Heart left ventricle (tissue), 16 donors: ENCODE measurements around the gene ACACA. TPM values are rescaled to one million over a fixed set of nuclear protein-coding genes. Genes with fewer than 3 reads are reported as not detected.

Source experiments
- ATAC-seq, 4 donors: fragments of 200-7000 bp; cut with Tn5 transposase; one replicate each; pipeline ENCODE4 v1.9.1; 2020 to 2022; ENCODE audit warnings: moderate library complexity in 4 of 4, mild to moderate bottlenecking in 3 of 4, moderate number of reproducible peaks in 1 of 4
- DNase-seq, 5 donors: peaks; one replicate each; pipeline ENCODE4 v3.0.0-alpha.2; 2020
- H3K27ac ChIP-seq, 12 donors: fragments of 200-600 bp; sonication (generic) in 4 of 12; one replicate each; pipeline versions ENCODE4 v1.5.0 to v1.8.0; 2016 to 2022; ENCODE audit warnings: mild to moderate bottlenecking in 2 of 12
- H3K27me3 ChIP-seq, 9 donors: fragments of 200-600 bp; sonication (generic) in 2 of 9; one replicate each; pipeline versions ENCODE4 v1.5.1 to v1.8.0; 2016 to 2022; ENCODE audit warnings: mild to moderate bottlenecking in 3 of 9
- H3K36me3 ChIP-seq, 9 donors: fragments of 200-600 bp; sonication (generic) in 2 of 9; one replicate each; pipeline versions ENCODE4 v1.5.0 to v1.8.0; 2018 to 2022; ENCODE audit warnings: mild to moderate bottlenecking in 2 of 9
- H3K4me1 ChIP-seq, 12 donors: fragments of 200-600 bp; sonication (generic) in 4 of 12; one replicate each; pipeline versions ENCODE4 v1.5.0 to v1.8.0; 2016 to 2022; ENCODE audit warnings: mild to moderate bottlenecking in 3 of 12
- H3K4me3 ChIP-seq, 12 donors: fragments of 200-600 bp; sonication (generic) in 4 of 12; one replicate each; pipeline versions ENCODE4 v1.5.0 to v1.8.0; 2017 to 2022; ENCODE audit warnings: mild to moderate bottlenecking in 9 of 12, moderate library complexity in 4 of 12
- H3K9me3 ChIP-seq, 12 donors: fragments of 200-600 bp; sonication (generic) in 4 of 12; one replicate each; pipeline versions ENCODE4 v1.5.0 to v1.8.0; 2016 to 2022; ENCODE audit warnings: mild to moderate bottlenecking in 1 of 12
- POLR2A ChIP-seq, 2 donors: fragments of 450-650 bp; IDR thresholded peaks; one replicate each; pipeline ENCODE4 v1.6.1; 2017; ENCODE audit warnings: antibody characterized with exemption in 2 of 2, mild to moderate bottlenecking in 2 of 2, moderate library complexity in 2 of 2
- WGBS, 4 donors: extraction: QIAGEN DNeasy Blood & Tissue Kit in 2 of 4; methylation state at CpG; one replicate each; pipeline versions ENCODE4 v1.1.5 to v1.1.7; 2013 to 2018; 5-methylcytosine and 5-hydroxymethylcytosine counted together
- intact Hi-C, 10 donors: fragments of 100-400 bp; cut with DNase I; formaldehyde crosslinking; loops; one replicate each; pipeline versions ENCODE4 v1.11.1 to v1.14.2; 2022
- polyA plus RNA-seq, 2 donors: library from polyadenylated mRNA; stranded (reverse); fragments of 200-250 nt; gene quantifications; one replicate each; pipeline ENCODE4 v1.2.3, GENCODE V29; 2013
- total RNA-seq, 9 donors: library from RNA; depleted of rRNA in 2 of 9; stranded (reverse); fragments of >200 nt in 2 of 9; fragmentation: NEBNext Ultra II Directional in 3 of 9; extraction: Animal tissue kit (Norgen Biotek cat#: 25700) in 3 of 9; gene quantifications; one replicate each; pipeline versions ENCODE4 v1.1.0 to v1.2.4, GENCODE V29; 2016 to 2023
- TF ChIP-seq, protein P1 (sequence below), 12 donors: fragments of 200-600 bp; sonication (generic) in 4 of 12; IDR thresholded peaks; one replicate each; pipeline versions ENCODE4 v1.5.0 to v1.8.0; 2018 to 2022; ENCODE audit warnings: antibody characterized with exemption in 12 of 12, mild to moderate bottlenecking in 5 of 12
- donor health status: ischemic (EF 13 %, LVEDD 7.1; RV severe dilation, severe dysfunction).
- donor health status: healthy with polysubstance abuse.
- donor health status: DM: no; HTN: yes; CAD: no.
- donor health status: DM: no; HTN: no; CAD: no.
- donor health status: ischemic (EF 25% LVEDD 6.9; RV normal size, moderate dysfunction).
- donor health status: ischemic (EF 25% LVEDD 5.7; RV mildly dilated, moderate dysfunction).
- donor health status: healthy.
- donor health status: DM: yes; HTN: yes; CAD: no.
- donor health status: ischemic (EF 35%, LVEDD 5.7; RV mildly dilated, moderate dysfunction).
- donor health status: nonischemic (EF 11% LVEDD 7.7; RV severe dilation, severe dysfunction).
- donor health status: DM: yes; HTN: yes; CAD: no.
- donor health status: PGD.
- donor health status: ischemic (EF 29% LVEDD 5.4; RV normal size, mild dysfunction).
- donor health status: nonischemic (EF 23%, LVEDD 6.1; RV moderate dilation, normal function).

ACACA gene
- total and polyA plus RNA-seq, 11 donors = 6.2 to 33.0 (median 15.8) TPM

- ATAC-seq = no peak
- intact Hi-C loops = no loop called here
Measured at GRCh38 chr17:37276475-37276874, 130.2 kb downstream of the ACACA start.

DNA sequence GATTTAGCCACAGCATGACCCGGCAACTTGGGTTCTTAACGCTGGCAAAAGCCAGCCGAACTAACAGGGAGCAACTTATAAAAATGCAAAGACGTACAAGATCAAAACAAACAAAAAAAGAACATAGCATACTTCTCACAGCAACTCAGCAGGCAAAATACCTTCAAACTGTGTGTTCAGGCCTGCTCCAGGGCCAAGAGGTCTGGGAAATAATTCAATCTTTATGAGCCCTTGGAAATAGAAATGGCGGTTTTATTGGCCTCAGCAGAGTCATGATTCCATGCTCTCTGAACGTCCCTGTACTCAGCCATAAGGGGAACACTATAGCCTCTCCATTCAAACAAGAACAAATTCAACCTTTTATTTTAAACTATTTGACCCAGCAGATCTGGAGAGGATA, 132.2 kb downstream of the ACACA start:
- DNase-seq (no peak), ATAC-seq (no peak)
- H3K4me3 ChIP-seq = no peak overlapping the region
- intact Hi-C loops = no loop called here
- H3K36me3 ChIP-seq = peaks cover 0 to 62% (median 42%) of the 10 kb centered on the region in 9 donors
- WGBS, 4 donors = 93 to 96% (median 95%) methylated on average over 6 of the region's 6 CpGs
- no peaks in the 10 kb centered on the region for H3K27me3 ChIP-seq
- peaks cover 0 to 4% (median 0%) of the 10 kb centered on the region in 12 donors for H3K4me1 ChIP-seq
- TF ChIP-seq POLR2A (IDR thresholded peaks at IDR 0.05) = no peak
- TF ChIP-seq, protein P1, sequence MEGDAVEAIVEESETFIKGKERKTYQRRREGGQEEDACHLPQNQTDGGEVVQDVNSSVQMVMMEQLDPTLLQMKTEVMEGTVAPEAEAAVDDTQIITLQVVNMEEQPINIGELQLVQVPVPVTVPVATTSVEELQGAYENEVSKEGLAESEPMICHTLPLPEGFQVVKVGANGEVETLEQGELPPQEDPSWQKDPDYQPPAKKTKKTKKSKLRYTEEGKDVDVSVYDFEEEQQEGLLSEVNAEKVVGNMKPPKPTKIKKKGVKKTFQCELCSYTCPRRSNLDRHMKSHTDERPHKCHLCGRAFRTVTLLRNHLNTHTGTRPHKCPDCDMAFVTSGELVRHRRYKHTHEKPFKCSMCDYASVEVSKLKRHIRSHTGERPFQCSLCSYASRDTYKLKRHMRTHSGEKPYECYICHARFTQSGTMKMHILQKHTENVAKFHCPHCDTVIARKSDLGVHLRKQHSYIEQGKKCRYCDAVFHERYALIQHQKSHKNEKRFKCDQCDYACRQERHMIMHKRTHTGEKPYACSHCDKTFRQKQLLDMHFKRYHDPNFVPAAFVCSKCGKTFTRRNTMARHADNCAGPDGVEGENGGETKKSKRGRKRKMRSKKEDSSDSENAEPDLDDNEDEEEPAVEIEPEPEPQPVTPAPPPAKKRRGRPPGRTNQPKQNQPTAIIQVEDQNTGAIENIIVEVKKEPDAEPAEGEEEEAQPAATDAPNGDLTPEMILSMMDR (IDR thresholded peaks at IDR 0.05) = no peak
- no peak overlapping the region for H3K27ac ChIP-seq
- no peaks in the 10 kb centered on the region for H3K9me3 ChIP-seq

More at GRCh38 chr17:37276475-37276874, 130.2 kb downstream of the ACACA start:
- 0 to 75% (median 0%) methylated on average over 1 of the region's 1 CpG for WGBS, 4 donors
- Histone ChIP-seq H3K36me3 (peaks cover 0 to 52% (median 39%) of the 10 kb centered on the region in 9 donors), H3K27me3 (no peaks in the 10 kb centered on the region), H3K27ac (no peak overlapping the region), H3K9me3 (no peaks in the 10 kb centered on the region), H3K4me1 (peaks cover 0 to 4% (median 0%) of the 10 kb centered on the region in 12 donors), H3K4me3 (no peak overlapping the region)
- TF ChIP-seq, protein P1 (IDR thresholded peaks at IDR 0.05) = no peak
- TF ChIP-seq POLR2A (IDR thresholded peaks at IDR 0.05) = no peak
- no peak for DNase-seq

- H3K4me3 ChIP-seq = no peak overlapping the region
Measured at GRCh38 chr17:37273409-37274051, 133.1 kb downstream of the ACACA start.

DNA sequence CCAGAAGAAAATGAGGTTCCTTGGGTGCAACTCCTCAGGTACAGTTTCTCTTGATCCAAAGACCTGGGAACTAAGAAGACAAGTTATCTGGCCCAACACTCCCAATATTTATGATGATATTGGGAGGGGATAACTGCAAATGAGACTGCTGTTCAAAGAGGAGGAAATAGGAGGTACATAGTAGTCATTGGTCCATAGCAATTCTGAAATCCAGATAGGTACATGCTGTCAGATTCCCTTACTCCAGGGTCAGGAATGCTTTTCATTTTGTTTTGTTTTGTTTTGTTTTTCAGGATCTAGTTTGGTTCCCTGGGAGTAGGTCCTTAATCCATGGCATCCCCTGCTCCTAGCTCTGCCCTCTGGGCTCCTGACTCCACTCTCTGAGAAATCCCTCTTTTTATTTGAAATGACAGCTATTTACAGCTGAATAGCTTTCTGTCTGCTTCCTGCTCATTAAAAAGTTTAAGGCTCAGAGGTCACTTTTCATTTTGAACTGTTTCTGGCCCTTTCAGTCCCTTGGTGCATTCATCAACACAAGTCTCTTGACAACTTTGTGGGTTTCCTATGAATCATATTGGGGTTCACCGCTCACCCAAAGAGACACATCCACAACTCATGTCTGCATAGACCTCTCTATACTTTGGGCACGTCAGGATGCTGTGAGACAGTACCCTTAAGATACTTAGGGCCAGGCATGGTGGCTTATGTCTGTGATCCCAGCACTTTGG, 141.0 kb downstream of the ACACA start:
- 94 to 100% (median 98%) methylated on average over 2 of the region's 2 CpGs for WGBS, 4 donors
- H3K36me3 ChIP-seq = peaks cover 0 to 82% (median 64%) of the 10 kb centered on the region in 9 donors
- TF ChIP-seq, protein P1 (IDR thresholded peaks at IDR 0.05) = no peak
- TF ChIP-seq POLR2A (IDR thresholded peaks at IDR 0.05) = no peak
- no peak for ATAC-seq
- no peak for DNase-seq
- H3K27ac ChIP-seq = no peak overlapping the region
- intact Hi-C loops = no loop called here
- H3K4me1 ChIP-seq = no peaks in the 10 kb centered on the region
- no peak overlapping the region for H3K4me3 ChIP-seq
- H3K9me3 ChIP-seq = peaks cover 0 to 18% (median 11%) of the 10 kb centered on the region in 12 donors
- H3K27me3 ChIP-seq = no peaks in the 10 kb centered on the region

More at GRCh38 chr17:37273409-37274051, 133.1 kb downstream of the ACACA start:
- intact Hi-C loops = no loop called here
- WGBS, 4 donors = 66 to 73% (median 68%) methylated on average over 3 of the region's 3 CpGs
- Histone ChIP-seq H3K27ac (no peak overlapping the region), H3K36me3 (peaks cover 0 to 70% (median 42%) of the 10 kb centered on the region in 9 donors), H3K27me3 (no peaks in the 10 kb centered on the region), H3K4me1 (peaks cover 0 to 4% (median 0%) of the 10 kb centered on the region in 12 donors), H3K9me3 (no peaks in the 10 kb centered on the region)
- ATAC-seq (no peak), DNase-seq (no peak)
- TF ChIP-seq, protein P1 (IDR thresholded peaks at IDR 0.05) = no peak
- TF ChIP-seq POLR2A (IDR thresholded peaks at IDR 0.05) = no peak
